ENCODE results near the gene GPATCH8.
A peak's percentile ranks its signal among the peaks of the same experiment; 100 is the strongest.

GPATCH8 gene

GRCh38 chr17:44424828-44425461 lies 78.3 kb downstream of the GPATCH8 start:
- WGBS, 2 experiments = 93 to 95% methylated on average over 3 of the region's 3 CpGs
- Histone ChIP-seq H3K4me1 (ENCODE audit: control insufficient read depth, insufficient read depth, low read length) (no peaks in the 10 kb centered on the region), H3K9me3 (ENCODE audit: control insufficient read depth, low read length) (no peaks in the 10 kb centered on the region), H3K4me3 (ENCODE audit: insufficient read depth, low read depth, low read length) (no peak overlapping the region), H3K36me3 (ENCODE audit: control insufficient read depth, insufficient read depth, low read length) (peaks cover 8% of the 10 kb centered on the region), H3K27me3 (ENCODE audit: control insufficient read depth, insufficient read depth, low read length, poor library complexity, severe bottlenecking) (no peaks in the 10 kb centered on the region), H3K27ac (ENCODE audit: insufficient read depth, low read depth, low read length, poor library complexity, severe bottlenecking) (no peak overlapping the region)

DNA sequence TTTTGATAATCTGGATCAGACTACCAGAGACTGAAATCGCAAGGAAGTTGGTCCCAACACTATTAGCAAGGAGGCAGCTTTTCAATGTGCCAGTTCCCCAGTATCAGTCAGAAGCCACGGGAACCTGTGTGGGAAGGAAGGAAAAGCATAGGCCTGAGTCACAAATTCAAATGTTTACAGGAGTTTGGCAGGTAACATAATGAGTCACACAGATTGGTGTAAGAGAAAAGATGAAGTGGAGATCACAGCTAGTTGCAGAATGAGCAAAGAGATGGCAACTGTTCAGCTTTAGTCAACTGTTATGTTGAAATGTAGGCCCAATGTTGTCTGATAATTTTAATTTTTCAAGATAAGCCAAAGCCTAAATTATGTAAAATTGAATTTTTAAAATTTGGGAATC lies 85.7 kb downstream of the GPATCH8 start:
- H3K27me3 ChIP-seq (ENCODE audit: control insufficient read depth, insufficient read depth, low read length, poor library complexity, severe bottlenecking) = no peaks in the 10 kb centered on the region
- WGBS, 2 experiments = 94 to 98% methylated on average over 2 of the region's 2 CpGs
- peaks cover 4% of the 10 kb centered on the region for H3K36me3 ChIP-seq (ENCODE audit: control insufficient read depth, insufficient read depth, low read length)

DNA sequence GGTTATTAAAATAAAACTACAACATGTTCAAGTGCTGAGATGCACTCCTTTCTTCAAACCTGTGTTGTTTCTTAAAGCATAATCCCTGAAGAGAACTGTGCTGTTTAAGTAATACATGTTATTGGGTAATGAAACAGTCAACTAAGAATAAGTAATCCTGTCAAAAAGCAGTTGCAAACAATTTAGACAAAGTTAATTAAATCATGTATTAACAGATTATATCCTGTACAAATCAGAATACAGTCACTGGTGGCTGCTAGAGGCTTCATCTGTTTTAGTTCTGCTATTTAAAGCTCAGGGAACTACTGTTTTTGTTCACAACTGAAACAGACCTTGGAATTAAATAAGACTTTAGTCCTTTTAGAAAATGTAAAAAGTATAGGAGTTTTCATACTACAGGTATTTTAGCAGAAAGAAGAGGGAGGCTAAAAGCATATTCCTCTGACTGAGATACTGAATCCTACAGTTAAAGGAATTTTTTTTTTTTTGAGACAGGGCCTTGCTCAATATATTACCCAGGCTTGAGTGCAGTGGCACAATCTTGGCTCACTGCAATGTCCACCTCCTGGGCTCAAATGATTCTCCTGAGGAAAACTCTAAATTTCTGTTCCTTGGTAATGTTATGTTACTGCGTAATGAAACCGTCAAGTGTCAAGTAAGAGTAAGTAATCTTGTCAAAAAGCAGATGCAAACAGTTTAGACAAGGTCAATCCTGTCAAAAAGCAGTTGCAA lies 86.5 kb downstream of the GPATCH8 start:
- WGBS, 2 experiments = 97 to 98% methylated on average over 2 of the region's 2 CpGs
- Histone ChIP-seq H3K27me3 (ENCODE audit: control insufficient read depth, insufficient read depth, low read length, poor library complexity, severe bottlenecking) (no peaks in the 10 kb centered on the region), H3K27ac (ENCODE audit: insufficient read depth, low read depth, low read length, poor library complexity, severe bottlenecking) (no peak overlapping the region), H3K4me3 (ENCODE audit: insufficient read depth, low read depth, low read length) (no peak overlapping the region), H3K4me1 (ENCODE audit: control insufficient read depth, insufficient read depth, low read length) (no peaks in the 10 kb centered on the region), H3K36me3 (ENCODE audit: control insufficient read depth, insufficient read depth, low read length) (peaks cover 4% of the 10 kb centered on the region), H3K9me3 (ENCODE audit: control insufficient read depth, low read length) (no peaks in the 10 kb centered on the region)

More for the DNA sequence above, 85.7 kb downstream of the GPATCH8 start:
- Histone ChIP-seq H3K27ac (ENCODE audit: insufficient read depth, low read depth, low read length, poor library complexity, severe bottlenecking) (no peak overlapping the region), H3K4me3 (ENCODE audit: insufficient read depth, low read depth, low read length) (no peak overlapping the region), H3K4me1 (ENCODE audit: control insufficient read depth, insufficient read depth, low read length) (no peaks in the 10 kb centered on the region), H3K9me3 (ENCODE audit: control insufficient read depth, low read length) (no peaks in the 10 kb centered on the region)

DNA sequence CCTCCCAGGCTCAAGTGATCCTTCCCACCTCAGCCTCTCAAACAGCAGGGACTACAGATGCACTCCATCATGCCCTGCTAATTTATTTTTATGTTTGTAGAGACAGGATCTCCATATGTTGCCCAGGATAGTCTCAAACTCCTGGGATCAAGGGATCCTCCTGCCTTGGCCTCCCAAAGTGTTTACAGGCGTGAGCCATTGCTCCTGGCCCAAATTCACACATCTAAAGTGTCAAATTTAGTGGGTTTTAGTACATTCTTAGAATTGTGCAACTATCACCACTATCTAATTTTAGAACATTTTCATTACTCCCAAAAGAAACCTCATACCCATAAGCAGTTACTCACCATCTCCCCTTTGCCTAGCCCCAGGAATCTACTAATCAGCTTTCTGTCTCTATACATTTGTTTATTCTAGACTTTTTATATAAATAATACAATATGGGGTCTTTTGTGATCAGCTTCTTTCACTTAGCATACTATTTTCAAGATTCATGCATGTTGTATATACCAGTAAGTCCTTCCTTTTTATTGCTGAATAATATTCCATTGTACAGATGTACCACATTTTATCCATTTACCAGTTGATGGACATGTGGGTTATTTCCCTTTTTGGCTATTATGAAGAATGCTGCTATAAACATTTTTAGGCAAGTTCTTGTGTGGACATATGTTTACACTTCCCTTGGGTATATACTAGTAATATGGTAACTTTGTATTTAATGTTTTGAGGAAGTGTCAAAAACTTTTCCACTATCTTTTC lies 88.6 kb downstream of the GPATCH8 start:
- 100% methylated on average over 1 of the region's 1 CpG for WGBS, 2 experiments

GRCh38 chr17:44409309-44410028 lies 93.7 kb downstream of the GPATCH8 start:
- WGBS, 2 experiments = 82 to 98% methylated on average over 5 to 6 of the region's 7 CpGs

More for the DNA sequence above, 88.6 kb downstream of the GPATCH8 start:
- H3K9me3 ChIP-seq (ENCODE audit: control insufficient read depth, low read length) = no peaks in the 10 kb centered on the region
- H3K4me1 ChIP-seq (ENCODE audit: control insufficient read depth, insufficient read depth, low read length) = no peaks in the 10 kb centered on the region
- no peak overlapping the region for H3K27ac ChIP-seq (ENCODE audit: insufficient read depth, low read depth, low read length, poor library complexity, severe bottlenecking)
- no peak overlapping the region for H3K4me3 ChIP-seq (ENCODE audit: insufficient read depth, low read depth, low read length)
- H3K27me3 ChIP-seq (ENCODE audit: control insufficient read depth, insufficient read depth, low read length, poor library complexity, severe bottlenecking) = no peaks in the 10 kb centered on the region
- H3K36me3 ChIP-seq (ENCODE audit: control insufficient read depth, insufficient read depth, low read length) = peaks cover 4% of the 10 kb centered on the region

GRCh38 chr17:44408786-44409185 lies 94.4 kb downstream of the GPATCH8 start:
- 96 to 98% methylated on average over 4 of the region's 4 CpGs for WGBS, 2 experiments
- no peaks in the 10 kb centered on the region for H3K27me3 ChIP-seq (ENCODE audit: control insufficient read depth, insufficient read depth, low read length, poor library complexity, severe bottlenecking)
- no peaks in the 10 kb centered on the region for H3K4me1 ChIP-seq (ENCODE audit: control insufficient read depth, insufficient read depth, low read length)
- H3K27ac ChIP-seq (ENCODE audit: insufficient read depth, low read depth, low read length, poor library complexity, severe bottlenecking) = no peak overlapping the region
- no peaks in the 10 kb centered on the region for H3K9me3 ChIP-seq (ENCODE audit: control insufficient read depth, low read length)
- no peak overlapping the region for H3K4me3 ChIP-seq (ENCODE audit: insufficient read depth, low read depth, low read length)
- H3K36me3 ChIP-seq (ENCODE audit: control insufficient read depth, insufficient read depth, low read length) = peaks cover 3% of the 10 kb centered on the region

More at GRCh38 chr17:44409309-44410028, 93.7 kb downstream of the GPATCH8 start:
- H3K4me1 ChIP-seq (ENCODE audit: control insufficient read depth, insufficient read depth, low read length) = no peaks in the 10 kb centered on the region
- no peak overlapping the region for H3K4me3 ChIP-seq (ENCODE audit: insufficient read depth, low read depth, low read length)
- H3K9me3 ChIP-seq (ENCODE audit: control insufficient read depth, low read length) = no peaks in the 10 kb centered on the region
- H3K27ac ChIP-seq (ENCODE audit: insufficient read depth, low read depth, low read length, poor library complexity, severe bottlenecking) = no peak overlapping the region
- no peaks in the 10 kb centered on the region for H3K27me3 ChIP-seq (ENCODE audit: control insufficient read depth, insufficient read depth, low read length, poor library complexity, severe bottlenecking)
- peaks cover 2% of the 10 kb centered on the region for H3K36me3 ChIP-seq (ENCODE audit: control insufficient read depth, insufficient read depth, low read length)

GRCh38 chr17:44402564-44403172 lies 100.5 kb downstream of the GPATCH8 start:
- H3K36me3 ChIP-seq (ENCODE audit: control insufficient read depth, insufficient read depth, low read length) = peaks cover 37% of the 10 kb centered on the region
- WGBS, 2 experiments = 91 to 97% methylated on average over 5 of the region's 5 CpGs
- no peak overlapping the region for H3K27ac ChIP-seq (ENCODE audit: insufficient read depth, low read depth, low read length, poor library complexity, severe bottlenecking)
- H3K4me3 ChIP-seq (ENCODE audit: insufficient read depth, low read depth, low read length) = no peak overlapping the region
- no peaks in the 10 kb centered on the region for H3K9me3 ChIP-seq (ENCODE audit: control insufficient read depth, low read length)
- H3K4me1 ChIP-seq (ENCODE audit: control insufficient read depth, insufficient read depth, low read length) = no peaks in the 10 kb centered on the region
- no peaks in the 10 kb centered on the region for H3K27me3 ChIP-seq (ENCODE audit: control insufficient read depth, insufficient read depth, low read length, poor library complexity, severe bottlenecking)

- H3K4me3 ChIP-seq (ENCODE audit: insufficient read depth, low read depth, low read length) = no peak overlapping the region
- no peaks in the 10 kb centered on the region for H3K4me1 ChIP-seq (ENCODE audit: control insufficient read depth, insufficient read depth, low read length)
- 90% methylated on average over 3 of the region's 3 CpGs for WGBS, 2 experiments
- H3K9me3 ChIP-seq (ENCODE audit: control insufficient read depth, low read length) = no peaks in the 10 kb centered on the region
- H3K27ac ChIP-seq (ENCODE audit: insufficient read depth, low read depth, low read length, poor library complexity, severe bottlenecking) = peak overlapping the region; percentile 36
- H3K36me3 ChIP-seq (ENCODE audit: control insufficient read depth, insufficient read depth, low read length) = peaks cover 42% of the 10 kb centered on the region
- no peaks in the 10 kb centered on the region for H3K27me3 ChIP-seq (ENCODE audit: control insufficient read depth, insufficient read depth, low read length, poor library complexity, severe bottlenecking)
These were observed 102.9 kb downstream of the GPATCH8 start for GRCh38 chr17:44400226-44400847.

Measured in ectodermal cell (in vitro differentiated cells).